IMR-90 (cell line): ENCODE measurements around the gene ADGRD1. TPM values are rescaled to one million over a fixed set of nuclear protein-coding genes. Genes with fewer than 3 reads are reported as not detected.

Source experiments
- ATAC-seq: fragments of 200-7000 bp; cut with Tn5 transposase; 2 replicates; pipeline ENCODE4 v1.9.1; 2020; ENCODE audit warnings: low read depth, mild to moderate bottlenecking, moderate library complexity
- BruUV-seq: library from RNA; stranded (reverse); fragments of 400-500 nt; replicated peaks from 2 replicates; lab custom pipeline; 2021; lab: Mats Ljungman, UMichigan
- CTCF ChIA-PET: fragments of 300-600 bp; formaldehyde crosslinking; extraction: SDS; loops from one replicate; lab custom pipeline; 2021; ENCODE audit warnings: antibody characterized with exemption; lab: Yijun Ruan, JAX
- POLR2A ChIA-PET: fragments of 300-600 bp; sonication (Branson Sonifier 250); formaldehyde crosslinking; loops from one replicate; lab custom pipeline; 2022; ENCODE audit warnings: antibody characterized with exemption; ENCODE audit not compliant: unreplicated experiment; lab: Charles Lee
- DNase-seq: peaks from one replicate; pipeline ENCODE4 v3.0.0; 2013
- H2AFZ ChIP-seq: replicated peaks from 2 replicates; pipeline ENCODE3; 2013; ENCODE audit warnings: low read length, mild to moderate bottlenecking; ENCODE audit not compliant: poor library complexity
- H2AK5ac ChIP-seq: 2 replicates; pipeline ENCODE4 v1.6.1; 2013; ENCODE audit warnings: low read depth, low read length, inconsistent platforms
- H2AK9ac ChIP-seq: replicated peaks from 2 replicates; pipeline ENCODE3; 2013; ENCODE audit warnings: mild to moderate bottlenecking, low read depth, low read length, moderate library complexity; ENCODE audit not compliant: poor library complexity
- H2BK120ac ChIP-seq: 2 replicates; pipeline ENCODE4 v1.6.1; 2013; ENCODE audit warnings: low read depth, low read length, inconsistent platforms
- H2BK15ac ChIP-seq: 3 replicates; pipeline ENCODE4 v1.6.1; 2013; ENCODE audit warnings: low read depth, low read length, inconsistent platforms
- H2BK20ac ChIP-seq: 2 replicates; pipeline ENCODE4 v1.6.1; 2013; ENCODE audit warnings: low read depth, mild to moderate bottlenecking, inconsistent platforms, low read length, moderate library complexity
- H2BK5ac ChIP-seq: 2 replicates; pipeline ENCODE4 v1.6.1; 2013; ENCODE audit warnings: mild to moderate bottlenecking, low read depth, low read length, inconsistent platforms; ENCODE audit not compliant: poor library complexity, severe bottlenecking
- H3K14ac ChIP-seq: replicated peaks from 2 replicates; pipeline ENCODE4 v1.6.1; 2013; ENCODE audit warnings: low read depth, low read length, inconsistent platforms
- H3K18ac ChIP-seq: 2 replicates; pipeline ENCODE4 v1.6.1; 2013; ENCODE audit warnings: low read depth, low read length, control low read depth
- H3K23ac ChIP-seq: 2 replicates; pipeline ENCODE4 v1.6.1; 2013; ENCODE audit warnings: low read depth, low read length, inconsistent platforms
- H3K27ac ChIP-seq: 2 replicates; pipeline ENCODE4 v1.5.1; 2013; ENCODE audit warnings: mild to moderate bottlenecking, control low read depth, low read length; ENCODE audit not compliant: insufficient read depth
- H3K27me3 ChIP-seq: 2 replicates; pipeline ENCODE4 v1.6.1; 2013; ENCODE audit warnings: low read length; ENCODE audit not compliant: control insufficient read depth, insufficient read depth
- H3K36me3 ChIP-seq: 2 replicates; pipeline ENCODE4 v1.6.1; 2013; ENCODE audit warnings: low read length, mixed read lengths; ENCODE audit not compliant: control insufficient read depth, insufficient read depth
- H3K4ac ChIP-seq: 2 replicates; pipeline ENCODE4 v1.6.1; 2013; ENCODE audit warnings: low read depth, low read length, inconsistent platforms
- H3K4me1 ChIP-seq: 2 replicates; pipeline ENCODE4 v1.6.1; 2013; ENCODE audit warnings: low read length, mixed read lengths; ENCODE audit not compliant: control insufficient read depth, insufficient read depth
- H3K4me2 ChIP-seq: 2 replicates; pipeline ENCODE4 v1.6.1; 2013; ENCODE audit warnings: low read depth, mild to moderate bottlenecking, control low read depth, low read length, moderate library complexity
- H3K4me3 ChIP-seq: 2 replicates; pipeline ENCODE4 v1.5.1; 2013; ENCODE audit warnings: low read depth, mild to moderate bottlenecking, control low read depth, low read length, moderate library complexity; ENCODE audit not compliant: insufficient read depth
- H3K56ac ChIP-seq: 2 replicates; pipeline ENCODE4 v1.6.1; 2013; ENCODE audit warnings: low read length, inconsistent platforms; ENCODE audit not compliant: insufficient read depth; ENCODE audit errors: extremely low read depth
- H3K79me1 ChIP-seq, 2 experiments: 2 replicates each; pipeline ENCODE4 v1.6.1; 2013; ENCODE audit warnings: low read length in 2 of 2, inconsistent platforms in 1 of 2, low read depth in 1 of 2
- H3K9ac ChIP-seq: 2 replicates; pipeline ENCODE4 v1.6.1; 2013; ENCODE audit warnings: low read depth, low read length, control low read depth
- H3K9me1 ChIP-seq: 2 replicates; pipeline ENCODE4 v1.6.1; 2013; ENCODE audit warnings: low read length, inconsistent platforms; ENCODE audit not compliant: insufficient read depth
- H3K9me3 ChIP-seq: 2 replicates; pipeline ENCODE4 v1.6.1; 2013; ENCODE audit warnings: low read length; ENCODE audit not compliant: control insufficient read depth, insufficient read depth
- H4K20me1 ChIP-seq: 2 replicates; pipeline ENCODE4 v1.6.1; 2013; ENCODE audit warnings: low read length, inconsistent platforms; ENCODE audit not compliant: insufficient read depth
- H4K5ac ChIP-seq: 2 replicates; pipeline ENCODE4 v1.6.1; 2013; ENCODE audit warnings: mild to moderate bottlenecking, low read depth, low read length, control low read depth
- H4K8ac ChIP-seq, 2 experiments: 2 replicates each; pipeline ENCODE4 v1.6.1; 2013; ENCODE audit warnings: low read depth in 2 of 2, low read length in 2 of 2, control low read depth in 1 of 2, inconsistent platforms in 1 of 2
- H4K91ac ChIP-seq: 2 replicates; pipeline ENCODE4 v1.6.1; 2013; ENCODE audit warnings: low read depth, low read length, inconsistent platforms; ENCODE audit not compliant: insufficient read depth
- BHLHE40 ChIP-seq: fragments of 150-350 bp; IDR thresholded peaks from 2 replicates; pipeline ENCODE4 v1.6.1; 2016; ENCODE audit warnings: mild to moderate bottlenecking, low read depth, low read length
- CEBPB ChIP-seq: IDR thresholded peaks from 2 replicates; pipeline ENCODE4 v1.6.1; 2012; ENCODE audit warnings: low read depth, low read length, improper control_type of control experiment
- CHD1 ChIP-seq: IDR thresholded peaks from 2 replicates; pipeline ENCODE4 v1.6.1; 2012; ENCODE audit warnings: low read depth, low read length, improper control_type of control experiment
- FOS ChIP-seq: fragments of 150-350 bp; IDR thresholded peaks from 2 replicates; pipeline ENCODE4 v1.6.1; 2016; ENCODE audit warnings: low read depth, low read length
- MAFK ChIP-seq: IDR thresholded peaks from 2 replicates; pipeline ENCODE4 v1.6.1; 2012; ENCODE audit warnings: low read depth, low read length, improper control_type of control experiment
- MAZ ChIP-seq: IDR thresholded peaks from 2 replicates; pipeline ENCODE4 v1.6.1; 2012; ENCODE audit warnings: low read depth, mild to moderate bottlenecking, low read length, improper control_type of control experiment, moderate library complexity, borderline replicate concordance
- MXI1 ChIP-seq: IDR thresholded peaks from 2 replicates; pipeline ENCODE4 v1.6.1; 2012; ENCODE audit warnings: low read depth, mild to moderate bottlenecking, low read length, moderate library complexity, borderline replicate concordance
- NFE2L2 ChIP-seq: fragments of 150-350 bp; IDR thresholded peaks from 2 replicates; pipeline ENCODE4 v1.6.1; 2016; ENCODE audit warnings: low read depth, mild to moderate bottlenecking, low read length
- POLR2A ChIP-seq: IDR thresholded peaks from 2 replicates; pipeline ENCODE4 v1.6.1; 2012; ENCODE audit warnings: mild to moderate bottlenecking, low read depth, low read length
- RAD21 ChIP-seq: IDR thresholded peaks from 2 replicates; pipeline ENCODE4 v1.6.1; 2012; ENCODE audit warnings: low read length, improper control_type of control experiment
- RCOR1 ChIP-seq: IDR thresholded peaks from 2 replicates; pipeline ENCODE4 v1.6.1; 2012; ENCODE audit warnings: mild to moderate bottlenecking, low read length, improper control_type of control experiment; ENCODE audit not compliant: insufficient replicate concordance
- RFX5 ChIP-seq: IDR thresholded peaks from 2 replicates; pipeline ENCODE4 v1.8.0; 2012; ENCODE audit warnings: low read depth, mild to moderate bottlenecking, low read length, moderate library complexity
- SMC3 ChIP-seq: fragments of 150-350 bp; IDR thresholded peaks from 2 replicates; pipeline ENCODE4 v1.6.1; 2016; ENCODE audit warnings: low read depth, mild to moderate bottlenecking, antibody characterized with exemption, low read length, moderate library complexity
- WGBS, 2 experiments: methylation state at CpG; one replicate each; pipeline versions ENCODE4 v1.1.5 to v1.1.7; 2013; ENCODE audit warnings: missing lambda C conversion rate in 2 of 2; ENCODE audit not compliant: insufficient read length in 1 of 2; ENCODE audit errors: extremely low coverage in 2 of 2; 5-methylcytosine and 5-hydroxymethylcytosine counted together
- dilution Hi-C: fragments of 300-500 bp; cut with HindIII; formaldehyde crosslinking; loops from one replicate; pipeline ENCODE4 v1.14.3; 2018; ENCODE audit warnings: low sequenced_read_pairs; ENCODE audit not compliant: unreplicated experiment
- in situ Hi-C: fragments of 300-500 bp; cut with MboI; formaldehyde crosslinking; loops from 3 replicates; pipeline ENCODE4 v1.14.3; 2019; ENCODE audit warnings: low sequenced_read_pairs, inconsistent platforms, mixed read lengths
- intact Hi-C: fragments of 100-400 bp; cut with micrococcal nuclease; formaldehyde crosslinking; loops from 2 replicates; pipeline ENCODE4 v1.10.0; 2022
- polyA plus RNA-seq, 3 experiments: library from polyadenylated mRNA; depleted of rRNA; stranded (reverse); fragments of >200 nt; gene quantifications; 2 replicates each; pipeline ENCODE4 v1.2.3, GENCODE V29; 2012; ENCODE audit warnings: low replicate concordance in 1 of 3
- total RNA-seq: library from RNA; depleted of rRNA; stranded (reverse); fragments of >200 nt; gene quantifications from 2 replicates; pipeline ENCODE4 v1.2.3, GENCODE V29; 2012
- TF ChIP-seq, protein P1 (sequence below): fragments of 150-350 bp; IDR thresholded peaks from 2 replicates; pipeline ENCODE4 v1.6.1; 2016; ENCODE audit warnings: low read depth, mild to moderate bottlenecking, low read length, moderate library complexity, borderline replicate concordance
- TF ChIP-seq, protein P2 (sequence below): conservative IDR thresholded peaks from 2 replicates; pipeline ENCODE4 v1.5.1; 2012; ENCODE audit warnings: mild to moderate bottlenecking, low read depth, low read length, improper control_type of control experiment
- TF ChIP-seq, protein P3 (sequence below): fragments of 150-350 bp; IDR thresholded peaks from 2 replicates; pipeline ENCODE4 v1.6.1; 2017; ENCODE audit warnings: mild to moderate bottlenecking, antibody characterized with exemption, low read length, low read depth

Gene ADGRD1
- total and polyA plus RNA-seq, 2 of the 4 experiments (the other 2 are of a cell fraction) = not detected

DNA sequence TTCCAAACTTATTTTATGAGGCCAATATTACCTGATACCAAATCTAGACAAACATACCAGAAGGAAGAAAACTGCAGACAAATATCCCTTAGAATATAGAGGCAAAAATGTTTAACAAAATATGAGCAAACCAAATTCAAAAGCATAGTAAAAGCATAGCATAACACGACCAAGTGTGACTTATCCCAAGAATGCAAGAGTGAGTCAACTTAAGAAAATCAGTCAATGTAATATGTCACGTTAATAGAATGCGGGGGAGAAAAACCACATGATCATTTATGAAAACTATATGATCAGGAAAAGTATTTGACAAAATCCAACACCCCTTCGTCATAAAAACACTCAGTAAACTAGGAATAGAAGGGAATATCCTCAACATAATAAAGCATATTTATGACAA, 217.3 kb downstream of the ADGRD1 start:
- intact Hi-C loops = no loop called here
- Histone ChIP-seq H3K4ac (no peak overlapping the region), H3K4me2 (no peak overlapping the region), H3K4me1 (no peaks in the 10 kb centered on the region), H2BK15ac (no peak overlapping the region), H3K27ac (no peak overlapping the region), H4K5ac (no peak overlapping the region), H3K9me1 (no peaks in the 10 kb centered on the region), H3K27me3 (no peaks in the 10 kb centered on the region), H3K9me3 (peaks cover 23% of the 10 kb centered on the region), H3K23ac (no peak overlapping the region), H3K56ac (no peak overlapping the region), H4K8ac (no peak overlapping the region), H4K91ac (no peak overlapping the region), H3K18ac (no peak overlapping the region), H3K14ac (no peak overlapping the region), H2AFZ (no peak overlapping the region), H2BK20ac (no peak overlapping the region), H4K20me1 (no peaks in the 10 kb centered on the region), H3K36me3 (no peaks in the 10 kb centered on the region), H3K4me3 (no peak overlapping the region), H2AK5ac (no peak overlapping the region), H2BK5ac (no peak overlapping the region), H2AK9ac (no peak overlapping the region), H3K79me1 (no peaks in the 10 kb centered on the region), H3K9ac (no peak overlapping the region), H2BK120ac (no peak overlapping the region)
- DNase-seq (no peak), ATAC-seq (no peak)
- ChIA-PET POLR2A (no interaction called here), CTCF (no interaction called here)
- dilution Hi-C loops = no loop called here
- BruUV-seq = no TSS peak
- no peak for TF ChIP-seq POLR2A
- TF ChIP-seq, protein P1, sequence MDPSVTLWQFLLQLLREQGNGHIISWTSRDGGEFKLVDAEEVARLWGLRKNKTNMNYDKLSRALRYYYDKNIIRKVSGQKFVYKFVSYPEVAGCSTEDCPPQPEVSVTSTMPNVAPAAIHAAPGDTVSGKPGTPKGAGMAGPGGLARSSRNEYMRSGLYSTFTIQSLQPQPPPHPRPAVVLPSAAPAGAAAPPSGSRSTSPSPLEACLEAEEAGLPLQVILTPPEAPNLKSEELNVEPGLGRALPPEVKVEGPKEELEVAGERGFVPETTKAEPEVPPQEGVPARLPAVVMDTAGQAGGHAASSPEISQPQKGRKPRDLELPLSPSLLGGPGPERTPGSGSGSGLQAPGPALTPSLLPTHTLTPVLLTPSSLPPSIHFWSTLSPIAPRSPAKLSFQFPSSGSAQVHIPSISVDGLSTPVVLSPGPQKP = no peak
- no peak for TF ChIP-seq BHLHE40
- TF ChIP-seq, protein P2, sequence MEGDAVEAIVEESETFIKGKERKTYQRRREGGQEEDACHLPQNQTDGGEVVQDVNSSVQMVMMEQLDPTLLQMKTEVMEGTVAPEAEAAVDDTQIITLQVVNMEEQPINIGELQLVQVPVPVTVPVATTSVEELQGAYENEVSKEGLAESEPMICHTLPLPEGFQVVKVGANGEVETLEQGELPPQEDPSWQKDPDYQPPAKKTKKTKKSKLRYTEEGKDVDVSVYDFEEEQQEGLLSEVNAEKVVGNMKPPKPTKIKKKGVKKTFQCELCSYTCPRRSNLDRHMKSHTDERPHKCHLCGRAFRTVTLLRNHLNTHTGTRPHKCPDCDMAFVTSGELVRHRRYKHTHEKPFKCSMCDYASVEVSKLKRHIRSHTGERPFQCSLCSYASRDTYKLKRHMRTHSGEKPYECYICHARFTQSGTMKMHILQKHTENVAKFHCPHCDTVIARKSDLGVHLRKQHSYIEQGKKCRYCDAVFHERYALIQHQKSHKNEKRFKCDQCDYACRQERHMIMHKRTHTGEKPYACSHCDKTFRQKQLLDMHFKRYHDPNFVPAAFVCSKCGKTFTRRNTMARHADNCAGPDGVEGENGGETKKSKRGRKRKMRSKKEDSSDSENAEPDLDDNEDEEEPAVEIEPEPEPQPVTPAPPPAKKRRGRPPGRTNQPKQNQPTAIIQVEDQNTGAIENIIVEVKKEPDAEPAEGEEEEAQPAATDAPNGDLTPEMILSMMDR = no peak
- TF ChIP-seq CHD1 = no peak
- TF ChIP-seq MAZ = no peak
- no peak for TF ChIP-seq RFX5
- TF ChIP-seq MXI1 = no peak
- no peak for TF ChIP-seq RCOR1
- no peak for TF ChIP-seq RAD21
- TF ChIP-seq FOS = no peak
- no peak for TF ChIP-seq SMC3
- no peak for TF ChIP-seq MAFK
- TF ChIP-seq CEBPB = no peak
- TF ChIP-seq NFE2L2 = no peak
- TF ChIP-seq, protein P3, sequence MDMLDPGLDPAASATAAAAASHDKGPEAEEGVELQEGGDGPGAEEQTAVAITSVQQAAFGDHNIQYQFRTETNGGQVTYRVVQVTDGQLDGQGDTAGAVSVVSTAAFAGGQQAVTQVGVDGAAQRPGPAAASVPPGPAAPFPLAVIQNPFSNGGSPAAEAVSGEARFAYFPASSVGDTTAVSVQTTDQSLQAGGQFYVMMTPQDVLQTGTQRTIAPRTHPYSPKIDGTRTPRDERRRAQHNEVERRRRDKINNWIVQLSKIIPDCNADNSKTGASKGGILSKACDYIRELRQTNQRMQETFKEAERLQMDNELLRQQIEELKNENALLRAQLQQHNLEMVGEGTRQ = no peak
- in situ Hi-C loops = no loop called here
- no CpG with 5 or more reads among the region's 4 CpGs for WGBS, 2 experiments
